Endothelial cell of umbilical vein (primary cell): ENCODE data around the gene PLEKHA6. TPM values are rescaled to one million over a fixed set of nuclear protein-coding genes. Genes with fewer than 3 reads are reported as not detected.

ENCODE experiments used
- BruUV-seq: library from RNA; stranded (reverse); fragments of 400-500 nt; replicated peaks from 2 replicates; lab custom pipeline; 2021; lab: Mats Ljungman, UMichigan
- CTCF ChIA-PET: fragments of 300-600, 350-600 bp; sonication (Branson Sonifier 250); formaldehyde crosslinking; loops from one replicate; lab custom pipeline; 2021; ENCODE audit warnings: antibody characterized with exemption, inconsistent platforms; lab: Charles Lee
- POLR2A ChIA-PET: fragments of 300-600, 350-600 bp; sonication (Branson Sonifier 250); formaldehyde crosslinking; loops from one replicate; lab custom pipeline; 2021; ENCODE audit warnings: antibody characterized with exemption, inconsistent platforms; lab: Charles Lee
- DNase-seq: peaks from one replicate; pipeline ENCODE4 v3.0.0-alpha.2; 2011; ENCODE audit warnings: low read depth, low spot score
- FAIRE-seq: peaks from 2 replicates; lab custom pipeline; 2011; peaks lifted over from hg19 to GRCh38; lab: Jason Lieb, UNC
- H2AFZ ChIP-seq: 2 replicates; pipeline ENCODE4 v1.6.0; 2012; ENCODE audit warnings: low read depth, low read length, control low read depth, inconsistent platforms
- H3K27ac ChIP-seq: 2 replicates; pipeline ENCODE4 v1.5.1; 2011; ENCODE audit warnings: low read depth, mild to moderate bottlenecking, control low read depth, low read length, moderate library complexity; ENCODE audit not compliant: insufficient read depth
- H3K27me3 ChIP-seq, 2 experiments: 2 replicates each; pipeline versions ENCODE4 v1.6.0 to v1.6.1; 2011; ENCODE audit warnings: low read length in 2 of 2, mixed read lengths in 1 of 2; ENCODE audit not compliant: control insufficient read depth in 2 of 2, insufficient read depth in 2 of 2
- H3K36me3 ChIP-seq, 2 experiments: 2 replicates in 1 of 2; 3 replicates in 1 of 2; pipeline ENCODE4 v1.5.1; 2011; ENCODE audit warnings: low read length in 2 of 2, mild to moderate bottlenecking in 1 of 2, moderate library complexity in 1 of 2; ENCODE audit not compliant: control insufficient read depth in 2 of 2, insufficient read depth in 2 of 2; ENCODE audit errors: extremely low read depth in 1 of 2
- H3K4me1 ChIP-seq: 3 replicates; pipeline ENCODE4 v1.5.1; 2011; ENCODE audit warnings: mild to moderate bottlenecking, low read length; ENCODE audit not compliant: control insufficient read depth, insufficient read depth; ENCODE audit errors: extremely low read depth
- H3K4me2 ChIP-seq: 2 replicates; pipeline ENCODE4 v1.6.1; 2011; ENCODE audit warnings: low read length, control low read depth, mixed read lengths; ENCODE audit not compliant: insufficient read depth
- H3K4me3 ChIP-seq, 3 experiments: fragments of 200-600 bp in 1 of 3; sonication (generic), shearing (Covaris generic) in 1 of 3; replicated peaks in 1 of 3; 2 replicates each; pipeline ENCODE4 v1.5.1; 2011 to 2016; ENCODE audit warnings: control low read depth in 3 of 3, low read length in 3 of 3, mild to moderate bottlenecking in 2 of 3, inconsistent platforms in 1 of 3, low read depth in 1 of 3, moderate library complexity in 1 of 3; ENCODE audit not compliant: insufficient read depth in 1 of 3
- H3K79me2 ChIP-seq: 2 replicates; pipeline ENCODE4 v1.6.0; 2012; ENCODE audit warnings: low read length, inconsistent platforms; ENCODE audit not compliant: control insufficient read depth, insufficient read depth
- H3K9ac ChIP-seq: replicated peaks from 2 replicates; pipeline ENCODE3; 2011; ENCODE audit warnings: low read length, control low read depth; ENCODE audit not compliant: insufficient read depth; ENCODE audit errors: extremely low read depth
- H3K9me1 ChIP-seq: replicated peaks from 3 replicates; pipeline ENCODE4 v1.6.0; 2011; ENCODE audit warnings: mild to moderate bottlenecking, low read length; ENCODE audit not compliant: control insufficient read depth, insufficient read depth; ENCODE audit errors: extremely low read depth
- H3K9me3 ChIP-seq: replicated peaks from 2 replicates; pipeline ENCODE4 v1.5.1; 2012; ENCODE audit warnings: low read length, inconsistent platforms; ENCODE audit not compliant: control insufficient read depth, insufficient read depth
- H4K20me1 ChIP-seq: replicated peaks from 2 replicates; pipeline ENCODE3; 2011; ENCODE audit warnings: mild to moderate bottlenecking, low read length; ENCODE audit not compliant: control insufficient read depth, insufficient read depth; ENCODE audit errors: extremely low read depth
- EZH2 ChIP-seq: IDR thresholded peaks from 2 replicates; pipeline ENCODE4 v1.6.1; 2012; ENCODE audit warnings: borderline replicate concordance, low read depth, mild to moderate bottlenecking, moderate library complexity, low read length, inconsistent platforms; ENCODE audit not compliant: severe bottlenecking
- FOS ChIP-seq: IDR thresholded peaks from 2 replicates; pipeline ENCODE4 v1.6.1; 2011; ENCODE audit warnings: mild to moderate bottlenecking, low read length, moderate library complexity, borderline replicate concordance; ENCODE audit not compliant: insufficient read depth
- GATA2 ChIP-seq: IDR thresholded peaks from 2 replicates; pipeline ENCODE4 v1.7.0; 2011; ENCODE audit warnings: low read depth, mild to moderate bottlenecking, moderate library complexity, mixed read lengths, low read length; ENCODE audit not compliant: insufficient read length, insufficient read depth
- JUN ChIP-seq: IDR thresholded peaks from 2 replicates; pipeline ENCODE4 v1.6.1; 2011; ENCODE audit warnings: borderline replicate concordance, low read depth; ENCODE audit not compliant: insufficient read length, insufficient read depth
- MAX ChIP-seq: IDR thresholded peaks from 2 replicates; pipeline ENCODE4 v1.6.1; 2011; ENCODE audit not compliant: insufficient read depth, insufficient read length
- MYC ChIP-seq: IDR thresholded peaks from one replicate; pipeline ENCODE4 v1.6.1; 2011; ENCODE audit warnings: mild to moderate bottlenecking, low read depth, low read length
- POLR2A ChIP-seq: IDR thresholded peaks from 2 replicates; pipeline ENCODE4 v1.6.1; 2012; ENCODE audit warnings: low read depth, mild to moderate bottlenecking, control low read depth, low read length
- POLR2AphosphoS5 ChIP-seq: IDR thresholded peaks from 2 replicates; pipeline ENCODE4 v1.6.1; 2012; ENCODE audit warnings: low read depth, mild to moderate bottlenecking, control low read depth, low read length, moderate library complexity; ENCODE audit not compliant: insufficient read depth
- dilution Hi-C: fragments of 300-500 bp; cut with MboI; formaldehyde crosslinking; loops from one replicate; pipeline ENCODE4 v1.15.0; 2019; ENCODE audit warnings: low sequenced_read_pairs; ENCODE audit not compliant: extremely low pct_ligation_motif_present
- intact Hi-C: fragments of 100-400 bp; cut with micrococcal nuclease; formaldehyde crosslinking; loops from one replicate; pipeline ENCODE4 v1.10.0; 2022
- polyA plus RNA-seq, 4 experiments: library from polyadenylated mRNA; depleted of rRNA in 3 of 4; stranded (reverse) in 3 of 4; unstranded in 1 of 4; fragments of >200 nt; gene quantifications; 2 replicates each; pipeline versions ENCODE4 v1.2.1 to v1.2.3, GENCODE V29; 2011 to 2012; ENCODE audit warnings: missing spikeins in 1 of 4
- total RNA-seq: library from RNA; stranded (reverse); gene quantifications from 2 replicates; pipeline ENCODE4 v1.2.3, GENCODE V29; 2021
- TF ChIP-seq, protein P1 (sequence below), 2 donors: IDR thresholded peaks; 1 replicate in 1 of 2; 2 replicates in 1 of 2; pipeline ENCODE4 v1.5.1; 2011; ENCODE audit warnings: low read length in 2 of 2, mild to moderate bottlenecking in 2 of 2, moderate library complexity in 2 of 2, control low read depth in 1 of 2, inconsistent platforms in 1 of 2, low read depth in 1 of 2; ENCODE audit not compliant: insufficient read depth in 1 of 2; ENCODE audit errors: extremely low read depth in 1 of 2

Gene PLEKHA6
- total and polyA plus RNA-seq, 2 donors (not counting 3 experiments of a cell fraction or from before 2014, with no cell fraction given): 2.1 to 15.0 TPM

DNA sequence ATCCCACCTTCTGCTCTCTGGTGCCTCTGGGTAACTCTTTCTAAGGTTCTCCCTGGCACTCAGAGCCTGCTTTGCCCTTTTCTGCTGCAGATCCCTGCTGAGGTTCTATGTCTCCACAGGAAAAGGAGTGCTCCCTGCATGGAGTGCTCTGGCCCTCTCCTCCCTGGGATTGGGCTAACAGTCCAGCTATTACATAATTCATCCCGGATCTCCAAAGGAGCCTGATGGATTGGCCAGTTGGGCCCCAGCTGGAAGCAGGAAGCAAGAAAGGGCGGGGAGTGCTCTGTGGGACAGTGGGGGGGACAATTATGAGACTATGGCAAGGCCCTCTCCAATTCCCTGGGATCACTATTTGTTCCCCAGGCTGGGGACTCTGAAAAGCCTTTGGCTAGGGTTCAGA, 94.1 kb downstream of the PLEKHA6 start:
- no peak overlapping the region for H3K27ac ChIP-seq
- no peak for FAIRE-seq

DNA sequence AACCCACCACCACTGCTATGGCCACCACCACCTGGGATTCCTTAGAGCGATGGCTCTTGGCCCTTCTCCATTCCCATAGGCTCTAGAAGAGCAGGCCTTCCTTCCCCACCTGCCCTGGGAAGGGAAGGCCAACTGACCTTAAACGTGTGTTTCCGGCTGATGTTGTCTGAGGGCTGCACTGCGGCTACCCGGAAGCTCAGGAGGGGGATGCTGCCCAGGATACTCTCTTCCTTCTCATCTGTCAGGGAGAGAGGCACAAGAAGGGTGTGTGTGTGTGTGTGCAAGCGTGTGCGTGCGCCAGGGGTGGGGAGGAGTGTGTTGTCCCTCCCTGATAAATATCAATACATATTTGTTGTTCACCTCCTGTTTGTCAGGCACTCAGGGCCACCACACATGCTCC, 94.9 kb downstream of the PLEKHA6 start:
- H3K9me1 ChIP-seq: no peaks in the 10 kb centered on the region
- no peaks in the 10 kb centered on the region for H4K20me1 ChIP-seq
- H3K9ac ChIP-seq: no peak overlapping the region
- no peaks in the 10 kb centered on the region for H3K36me3 ChIP-seq
- no peak overlapping the region for H3K4me3 ChIP-seq
- H3K4me2 ChIP-seq: no peak overlapping the region
- H3K27ac ChIP-seq: no peak overlapping the region
- FAIRE-seq: no peak
- H3K4me1 ChIP-seq: peaks cover 4% of the 10 kb centered on the region
- intact Hi-C loops: no loop called here
- DNase-seq: no peak
- H2AFZ ChIP-seq: no peak overlapping the region
- CTCF ChIA-PET: interaction anchor here (9.8 kb wide), 1 partner anchor 96 kb away, joined by 318 read pairs; the partner anchor contains the start of gene PLEKHA6
- no peaks in the 10 kb centered on the region for H3K79me2 ChIP-seq
- H3K9me3 ChIP-seq: no peaks in the 10 kb centered on the region
- POLR2A ChIA-PET: no interaction called here
- H3K27me3 ChIP-seq: no peaks in the 10 kb centered on the region
- dilution Hi-C loops: no loop called here
- TF ChIP-seq MYC: no peak
- TF ChIP-seq EZH2: no peak
- no peak for TF ChIP-seq MAX
- no peak for TF ChIP-seq POLR2AphosphoS5
- TF ChIP-seq POLR2A: no peak
- no peak for TF ChIP-seq JUN
- no peak for TF ChIP-seq GATA2
- no peak for TF ChIP-seq FOS
- TF ChIP-seq, protein P1, sequence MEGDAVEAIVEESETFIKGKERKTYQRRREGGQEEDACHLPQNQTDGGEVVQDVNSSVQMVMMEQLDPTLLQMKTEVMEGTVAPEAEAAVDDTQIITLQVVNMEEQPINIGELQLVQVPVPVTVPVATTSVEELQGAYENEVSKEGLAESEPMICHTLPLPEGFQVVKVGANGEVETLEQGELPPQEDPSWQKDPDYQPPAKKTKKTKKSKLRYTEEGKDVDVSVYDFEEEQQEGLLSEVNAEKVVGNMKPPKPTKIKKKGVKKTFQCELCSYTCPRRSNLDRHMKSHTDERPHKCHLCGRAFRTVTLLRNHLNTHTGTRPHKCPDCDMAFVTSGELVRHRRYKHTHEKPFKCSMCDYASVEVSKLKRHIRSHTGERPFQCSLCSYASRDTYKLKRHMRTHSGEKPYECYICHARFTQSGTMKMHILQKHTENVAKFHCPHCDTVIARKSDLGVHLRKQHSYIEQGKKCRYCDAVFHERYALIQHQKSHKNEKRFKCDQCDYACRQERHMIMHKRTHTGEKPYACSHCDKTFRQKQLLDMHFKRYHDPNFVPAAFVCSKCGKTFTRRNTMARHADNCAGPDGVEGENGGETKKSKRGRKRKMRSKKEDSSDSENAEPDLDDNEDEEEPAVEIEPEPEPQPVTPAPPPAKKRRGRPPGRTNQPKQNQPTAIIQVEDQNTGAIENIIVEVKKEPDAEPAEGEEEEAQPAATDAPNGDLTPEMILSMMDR (IDR thresholded peaks at IDR 0.05; ENCODE audit: extremely low read depth in 1 of 2, insufficient read depth in 1 of 2, low read depth in 1 of 2, low read length in 2 of 2): no peak
- no TSS peak for BruUV-seq

More for the DNA sequence above, 94.1 kb downstream of the PLEKHA6 start:
- no peak overlapping the region for H3K4me3 ChIP-seq
- no peaks in the 10 kb centered on the region for H3K9me1 ChIP-seq
- no peaks in the 10 kb centered on the region for H3K27me3 ChIP-seq
- no peaks in the 10 kb centered on the region for H4K20me1 ChIP-seq
- H3K4me2 ChIP-seq: no peak overlapping the region
- H3K9me3 ChIP-seq: no peaks in the 10 kb centered on the region
- no peaks in the 10 kb centered on the region for H3K79me2 ChIP-seq
- intact Hi-C loops: no loop called here
- no peaks in the 10 kb centered on the region for H3K36me3 ChIP-seq
- H3K9ac ChIP-seq: no peak overlapping the region
- no TSS peak for BruUV-seq
- H3K4me1 ChIP-seq: peaks cover 4% of the 10 kb centered on the region
- POLR2A ChIA-PET: no interaction called here
- TF ChIP-seq POLR2AphosphoS5 (no peak), EZH2 (no peak), MAX (no peak), POLR2A (no peak), JUN (no peak), FOS (no peak), GATA2 (no peak), MYC (no peak)
- H2AFZ ChIP-seq: no peak overlapping the region
- CTCF ChIA-PET: interaction anchor here (9.8 kb wide), 1 partner anchor 96 kb away, joined by 318 read pairs; the partner anchor contains the start of gene PLEKHA6
- DNase-seq: no peak
- dilution Hi-C loops: no loop called here
